Ecto neural progenitor cell (in vitro differentiated cells): ENCODE data around the gene KRT17.
"Not testable (repeated sequence)": the region's sequence is repeated elsewhere in the genome, so short reads cannot be mapped to it uniquely, and the experiment has no call there.

Source experiments
- DNase-seq: peaks from one replicate; pipeline ENCODE4 v3.0.0-alpha.2; 2018; ENCODE audit warnings: low spot score

KRT17 gene

GRCh38 chr17:41619927-41620582, 4.3 kb downstream of the KRT17 start:
- DNase-seq: not testable (repeated sequence)

GRCh38 chr17:41619036-41619926, 5.1 kb downstream of the KRT17 start:
- no peak for DNase-seq

GRCh38 chr17:41618341-41619035, 5.9 kb downstream of the KRT17 start:
- no peak for DNase-seq

- no peak for DNase-seq
These were observed 6.7 kb downstream of the KRT17 start for GRCh38 chr17:41617698-41618097.

- DNase-seq: no peak
These were observed 7.2 kb downstream of the KRT17 start for GRCh38 chr17:41617136-41617535.

GRCh38 chr17:41616486-41616885, 7.9 kb downstream of the KRT17 start:
- not testable (repeated sequence) for DNase-seq

- no peak for DNase-seq
These were observed 8.9 kb downstream of the KRT17 start for GRCh38 chr17:41615454-41615853.

GRCh38 chr17:41614767-41615166, 9.6 kb downstream of the KRT17 start:
- not testable (repeated sequence) for DNase-seq

GRCh38 chr17:41614098-41614497, 10.3 kb downstream of the KRT17 start:
- no peak for DNase-seq

GRCh38 chr17:41613277-41614082, 10.9 kb downstream of the KRT17 start:
- no peak for DNase-seq

- DNase-seq: not testable (repeated sequence)
These were observed 11.8 kb downstream of the KRT17 start, which contains the start of gene KRT16 for GRCh38 chr17:41612376-41613160. KRT16 (minus strand) TSS chr17:41612767; CDS start chr17:41612688, 79 bp downstream.

GRCh38 chr17:41610965-41611640, 13.3 kb downstream of the KRT17 start:
- DNase-seq: no peak

GRCh38 chr17:41610061-41610517, 14.3 kb downstream of the KRT17 start:
- DNase-seq: peak; percentile 85

GRCh38 chr17:41606930-41607329, 17.4 kb downstream of the KRT17 start:
- not testable (repeated sequence) for DNase-seq

GRCh38 chr17:41602524-41602923, 21.9 kb downstream of the KRT17 start:
- no peak for DNase-seq

- DNase-seq: no peak
These were observed 24.1 kb downstream of the KRT17 start for GRCh38 chr17:41600318-41600717.

- DNase-seq: no peak
These were observed 24.7 kb downstream of the KRT17 start for GRCh38 chr17:41599680-41600079.

- DNase-seq: no peak
These were observed 28.8 kb downstream of the KRT17 start for GRCh38 chr17:41595585-41595984.

- DNase-seq: no peak
These were observed 29.9 kb downstream of the KRT17 start for GRCh38 chr17:41594363-41594915.
